GM12872 (cell line): ENCODE data around the gene ADAMTS17.

Experiments used
- CTCF ChIP-seq: IDR thresholded peaks from 3 replicates; pipeline ENCODE4 v1.5.1; 2011; ENCODE audit warnings: low read depth, mild to moderate bottlenecking, low read length, moderate library complexity; ENCODE audit not compliant: insufficient read depth

Gene ADAMTS17

GRCh38 chr15:100115066-100115710 is 226.6 kb downstream of the ADAMTS17 start:
- no peak for TF ChIP-seq CTCF

GRCh38 chr15:100114571-100114970 is 227.2 kb downstream of the ADAMTS17 start:
- TF ChIP-seq CTCF = no peak

GRCh38 chr15:100114100-100114499 is 227.7 kb downstream of the ADAMTS17 start:
- TF ChIP-seq CTCF = no peak

GRCh38 chr15:100113351-100114080 is 228.3 kb downstream of the ADAMTS17 start:
- no peak for TF ChIP-seq CTCF

GRCh38 chr15:100112636-100113305 is 229.0 kb downstream of the ADAMTS17 start:
- no peak for TF ChIP-seq CTCF

GRCh38 chr15:100112061-100112420 is 229.7 kb downstream of the ADAMTS17 start:
- no peak for TF ChIP-seq CTCF
